Measurements from ENCODE around the gene POLR1G. TPM values are rescaled to one million over a fixed set of nuclear protein-coding genes. Genes with fewer than 3 reads are reported as not detected.
A peak's percentile ranks its signal among the peaks of the same experiment; 100 is the strongest.

Gene POLR1G
- polyA plus RNA-seq, 1 donor, result 3.3 TPM

DNA sequence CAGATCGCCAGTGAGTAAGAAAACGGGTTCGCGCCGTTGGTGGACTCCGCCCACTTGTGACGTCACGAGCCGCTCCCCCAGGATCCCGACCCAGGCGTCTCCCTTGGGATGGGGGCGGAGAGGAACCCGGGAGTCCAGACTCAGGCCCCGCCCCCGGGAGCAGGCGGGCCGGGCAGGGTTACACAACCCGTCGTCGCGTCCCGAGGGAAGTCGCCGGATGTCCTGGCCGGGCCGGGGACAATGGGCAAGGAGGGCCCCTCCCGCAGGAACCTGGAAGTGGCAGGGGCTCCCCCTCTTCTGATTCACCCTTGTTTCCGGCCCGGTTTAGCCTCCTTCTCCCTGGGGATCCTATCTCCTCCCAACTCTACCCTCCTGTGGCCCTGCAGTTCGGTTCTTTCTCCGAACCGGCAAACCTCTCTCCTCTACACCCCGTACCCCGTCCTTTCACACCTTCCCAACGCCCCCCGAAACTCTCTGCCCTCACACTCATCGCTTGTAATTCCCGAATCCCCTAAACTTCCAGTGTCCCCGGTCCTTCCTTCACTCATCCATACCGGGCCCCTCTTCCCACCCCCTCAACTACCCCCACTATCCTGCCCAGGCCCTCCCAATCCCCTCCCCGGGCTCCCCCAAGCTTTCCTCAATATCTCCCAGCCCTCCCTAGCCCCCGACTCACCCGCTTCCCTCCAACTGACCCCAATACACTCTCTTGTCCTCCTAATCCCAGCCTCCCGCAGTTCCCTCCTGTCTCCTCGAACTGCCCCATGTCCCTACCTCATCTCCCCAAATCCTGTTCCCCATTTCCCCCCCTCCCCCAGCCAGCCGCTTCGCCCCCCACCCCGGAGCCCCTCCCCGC lies 37.2 kb downstream of the POLR1G start:
- DNase-seq, result peak; percentile 89

GRCh38 chr19:45444318-45445041 lies 38.0 kb downstream of the POLR1G start:
- peak; percentile 91 for DNase-seq

DNA sequence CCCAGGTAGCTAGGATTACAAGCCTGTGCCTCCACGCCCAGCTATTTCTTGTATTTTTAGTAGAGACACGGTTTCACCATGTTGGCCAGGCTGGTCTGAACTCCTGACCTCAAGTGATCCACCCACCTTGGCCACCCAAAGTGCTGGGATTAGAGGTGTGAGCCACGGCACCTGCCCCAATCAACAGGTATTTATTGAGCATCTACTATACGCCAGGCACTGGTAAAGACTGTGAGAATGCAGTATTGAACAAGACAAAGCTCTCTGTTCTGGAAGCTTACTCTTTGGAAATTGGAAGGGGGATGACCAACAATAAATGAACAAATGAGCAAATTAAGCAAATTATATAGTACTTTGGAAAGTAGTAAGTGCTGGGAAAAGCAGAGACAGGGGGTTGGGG lies 38.7 kb downstream of the POLR1G start:
- DNase-seq, result no peak

- no peak for DNase-seq
Measured at GRCh38 chr19:45446295-45446694, 39.9 kb downstream of the POLR1G start.

DNA sequence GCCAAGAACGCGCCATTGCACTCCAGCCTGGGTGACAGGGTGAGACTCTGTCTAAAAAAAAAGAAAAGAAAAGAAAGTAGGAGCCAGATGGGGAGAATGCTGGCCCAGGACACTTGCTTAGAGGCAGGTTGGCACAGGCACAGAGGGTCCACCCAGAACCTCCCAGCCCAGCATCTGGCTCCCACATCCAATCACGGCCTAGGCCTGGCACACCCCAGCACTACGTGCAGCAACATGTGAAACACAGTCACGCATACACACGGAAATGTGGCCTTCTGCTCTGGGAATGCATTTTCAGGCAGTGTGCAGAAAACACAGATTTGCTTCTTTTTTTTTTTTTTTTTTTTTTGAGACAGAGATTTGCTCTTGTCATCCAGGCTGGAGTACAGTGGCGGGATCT lies 40.5 kb downstream of the POLR1G start:
- DNase-seq, result no peak

DNA sequence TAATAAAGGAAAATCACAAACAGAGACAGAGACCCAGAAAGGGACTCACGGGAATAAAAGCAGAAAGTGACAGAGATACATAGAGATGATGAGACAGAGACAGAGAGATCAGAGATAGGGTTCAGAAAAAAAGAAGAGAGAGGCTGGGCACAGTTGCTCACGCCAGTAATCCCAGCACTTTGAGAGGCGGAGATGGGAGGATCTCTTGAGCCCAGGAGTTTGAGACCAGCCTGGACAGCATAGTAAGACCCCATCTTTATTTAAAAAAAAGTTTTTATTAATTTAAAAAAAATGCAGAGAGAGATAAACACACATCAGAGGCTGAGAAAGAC lies 41.9 kb downstream of the POLR1G start:
- no peak for DNase-seq

GRCh38 chr19:45448887-45449299 lies 42.4 kb downstream of the POLR1G start:
- DNase-seq, result no peak

DNA sequence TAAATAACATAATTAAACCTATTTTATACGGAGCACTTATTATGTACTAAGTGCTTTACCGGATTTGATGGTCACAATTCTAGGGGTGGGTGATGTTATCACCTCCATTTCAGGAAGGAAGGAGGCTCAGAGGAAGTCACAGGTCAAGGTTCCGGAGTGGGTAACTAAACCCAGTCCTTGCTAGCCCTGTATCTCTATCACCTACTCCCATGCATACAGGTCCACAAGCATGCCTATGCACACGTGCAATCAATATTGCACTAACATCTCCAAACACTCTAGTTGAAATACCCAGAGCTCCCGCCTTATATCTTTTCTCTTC lies 43.5 kb downstream of the POLR1G start:
- no peak for DNase-seq

DNA sequence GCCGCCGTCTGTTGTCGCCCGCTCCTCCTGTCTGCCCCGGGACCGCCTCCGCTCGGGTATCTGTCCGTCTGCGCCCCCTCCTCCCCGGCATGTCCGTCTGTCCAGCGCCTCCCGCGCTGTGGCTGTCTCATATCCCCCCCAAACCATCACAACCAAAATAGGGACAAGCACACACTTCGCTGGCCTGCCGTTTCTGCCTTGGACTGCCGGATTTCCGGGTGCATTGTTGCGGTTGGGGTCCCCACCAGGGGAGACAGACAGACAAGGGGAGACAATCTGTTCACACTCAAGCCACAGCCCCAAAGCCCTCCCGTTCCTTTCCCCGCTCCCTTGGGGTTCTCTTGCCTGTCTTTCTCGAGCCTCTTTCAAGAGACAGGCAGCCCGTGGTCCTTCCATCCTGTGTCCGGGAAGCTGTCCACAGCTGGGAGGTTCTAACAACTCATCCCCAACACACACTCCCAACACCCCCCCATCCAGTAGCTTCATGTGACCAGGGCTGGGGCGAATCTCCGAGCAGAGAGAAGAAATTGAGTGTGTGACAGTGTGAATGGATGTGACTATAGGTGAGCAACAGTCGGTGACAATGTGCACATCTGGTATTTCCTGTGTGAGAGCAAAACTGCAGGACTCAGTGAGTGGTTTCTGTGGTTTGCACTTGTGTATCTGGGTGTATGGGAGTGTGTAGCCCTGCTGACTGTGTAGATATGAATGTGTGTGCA lies 44.8 kb downstream of the POLR1G start:
- no peak for DNase-seq

- no peak for DNase-seq
Measured at GRCh38 chr19:45451850-45452387, 45.5 kb downstream of the POLR1G start.

DNA sequence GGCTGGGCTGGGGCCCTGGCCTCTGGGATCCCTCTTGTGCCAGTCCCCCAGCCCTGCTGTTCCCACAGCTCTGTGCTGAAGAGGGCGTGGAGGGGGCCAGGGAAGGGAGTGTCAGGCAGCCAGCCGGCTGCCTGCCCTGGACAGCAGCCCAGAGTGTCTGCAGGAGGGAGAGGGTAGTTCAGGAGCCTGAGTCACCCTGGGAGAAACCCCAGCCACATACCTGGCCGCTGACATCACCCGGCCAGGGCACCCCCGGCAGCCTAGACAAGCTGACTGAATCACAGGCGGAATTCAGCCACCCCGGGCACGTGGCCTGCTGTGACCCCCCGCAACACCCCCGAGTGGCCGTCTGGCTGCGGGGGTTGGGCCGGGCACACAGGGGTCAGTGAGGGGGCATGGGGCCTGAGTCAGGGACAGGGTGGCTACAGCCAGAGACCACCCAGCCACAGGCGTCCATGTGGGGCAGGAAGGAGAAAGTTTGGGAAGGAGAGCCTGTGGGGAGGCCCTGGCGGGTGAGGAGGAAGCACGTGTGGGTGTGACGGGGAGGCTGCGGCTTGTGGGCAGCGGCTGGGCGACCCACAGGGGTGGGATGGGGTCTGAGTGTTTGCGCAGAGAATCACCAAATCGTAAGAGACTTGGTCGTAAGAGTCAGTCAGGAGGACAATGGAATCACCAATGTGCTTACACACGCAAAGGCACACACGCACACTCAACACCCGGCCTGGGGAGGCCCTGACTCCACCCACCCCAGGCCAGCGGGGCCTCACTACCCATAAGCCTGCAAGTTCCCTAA lies 49.5 kb downstream of the POLR1G start:
- peak; percentile 86 for DNase-seq

DNA sequence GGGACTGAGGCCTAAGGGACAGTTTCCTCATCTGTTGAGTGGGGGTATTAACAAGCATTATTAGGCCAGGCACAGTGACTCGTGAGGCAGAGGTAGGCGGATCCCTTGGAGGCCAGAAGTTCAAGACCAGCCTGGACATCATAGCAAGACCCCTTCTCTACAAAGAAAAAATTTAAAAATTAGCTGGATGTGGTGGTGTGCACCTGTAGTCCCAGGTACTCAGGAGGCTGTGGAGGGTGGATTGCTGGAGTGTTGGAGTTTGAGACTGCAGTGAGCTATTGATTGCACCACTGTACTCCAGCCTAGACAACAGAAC lies 50.0 kb downstream of the POLR1G start:
- no peak for DNase-seq

- DNase-seq, result no peak
Measured at GRCh38 chr19:45457776-45458175, 51.3 kb downstream of the POLR1G start.

Other genes starting within 250 kb of the POLR1G start
- gene NKPD1, start 245.7 kb upstream of the POLR1G start, polyA plus RNA-seq (ENCODE audit: insufficient read length), result 0.17 TPM
- 24.5 TPM for gene TRAPPC6A, start 228.4 kb upstream of the POLR1G start, polyA plus RNA-seq (ENCODE audit: insufficient read length)
- 9.4 TPM for gene BLOC1S3, start 227.9 kb upstream of the POLR1G start, polyA plus RNA-seq (ENCODE audit: insufficient read length)
- 5.1 TPM for gene EXOC3L2, start 161.2 kb upstream of the POLR1G start, polyA plus RNA-seq (ENCODE audit: insufficient read length)
- gene MARK4, start 155.4 kb upstream of the POLR1G start, polyA plus RNA-seq (ENCODE audit: insufficient read length), result 41.7 TPM
- 0.38 TPM for gene CKM, start 83.8 kb upstream of the POLR1G start, polyA plus RNA-seq (ENCODE audit: insufficient read length)
- 1.7 TPM for gene KLC3, start 65.9 kb upstream of the POLR1G start, polyA plus RNA-seq (ENCODE audit: insufficient read length)
- gene ERCC2, start 36.1 kb upstream of the POLR1G start, polyA plus RNA-seq (ENCODE audit: insufficient read length), result 38.0 TPM
- 9.1 TPM for gene PPP1R13L, start 1.6 kb upstream of the POLR1G start, polyA plus RNA-seq (ENCODE audit: insufficient read length)
- gene ERCC1, start 17.3 kb downstream of the POLR1G start, polyA plus RNA-seq (ENCODE audit: insufficient read length), result 73.9 TPM
- gene FOSB, start 61.4 kb downstream of the POLR1G start, polyA plus RNA-seq (ENCODE audit: insufficient read length), result 95.9 TPM
- gene RTN2, start 90.4 kb downstream of the POLR1G start, polyA plus RNA-seq (ENCODE audit: insufficient read length), result 8.1 TPM
- gene PPM1N, start 91.8 kb downstream of the POLR1G start, polyA plus RNA-seq (ENCODE audit: insufficient read length), result 0.27 TPM
- gene VASP, start 100.8 kb downstream of the POLR1G start, polyA plus RNA-seq (ENCODE audit: insufficient read length), result 49.3 TPM
- gene OPA3, start 178.2 kb downstream of the POLR1G start, polyA plus RNA-seq (ENCODE audit: insufficient read length), result 11.2 TPM
- 5.2 TPM for gene GPR4, start 195.6 kb downstream of the POLR1G start, polyA plus RNA-seq (ENCODE audit: insufficient read length)
- 23.0 TPM for gene EML2, start 232.8 kb downstream of the POLR1G start, polyA plus RNA-seq (ENCODE audit: insufficient read length)